A673 (cell line): ENCODE results near the gene RASGRF1. TPM values are rescaled to one million over a fixed set of nuclear protein-coding genes. Genes with fewer than 3 reads are reported as not detected.

Experiments used
- BruUV-seq: library from RNA; stranded (reverse); fragments of 400-500 nt; replicated peaks from 2 replicates; lab custom pipeline; 2021; lab: Mats Ljungman, UMichigan
- CTCF ChIA-PET: fragments of 300-600 bp; sonication (Branson Sonifier 250); formaldehyde crosslinking; loops from one replicate; lab custom pipeline; 2022; ENCODE audit warnings: antibody characterized with exemption; lab: Charles Lee
- POLR2A ChIA-PET: fragments of 300-600 bp; sonication (Branson Sonifier 250); formaldehyde crosslinking; loops from one replicate; lab custom pipeline; 2022; ENCODE audit warnings: antibody characterized with exemption; ENCODE audit not compliant: low non-redundant PET; lab: Charles Lee
- DNase-seq: peaks from one replicate; pipeline ENCODE4 v3.0.0-alpha.2; 2015; ENCODE audit warnings: low spot score
- H3K27ac ChIP-seq: fragments of 200-600 bp; sonication (generic); 2 replicates; pipeline ENCODE4 v1.5.1; 2016; ENCODE audit warnings: mixed run types, low read depth, mild to moderate bottlenecking, mixed read lengths, antibody characterized with exemption, low read length; ENCODE audit not compliant: poor library complexity, severe bottlenecking
- H3K27me3 ChIP-seq: fragments of 200-600 bp; sonication (generic); replicated peaks from 2 replicates; pipeline ENCODE4 v1.6.1; 2017; ENCODE audit warnings: mixed run types, low read depth, mild to moderate bottlenecking, mixed read lengths, antibody characterized with exemption, low read length; ENCODE audit not compliant: insufficient read depth, poor library complexity
- H3K36me3 ChIP-seq: fragments of 200-600 bp; sonication (generic); 2 replicates; pipeline ENCODE4 v1.6.1; 2016; ENCODE audit warnings: mixed run types, mild to moderate bottlenecking, mixed read lengths, antibody characterized with exemption, low read length; ENCODE audit not compliant: insufficient read depth, poor library complexity, severe bottlenecking
- H3K4me1 ChIP-seq: fragments of 200-600 bp; sonication (generic); 2 replicates; pipeline ENCODE4 v1.6.1; 2017; ENCODE audit warnings: mixed run types, mild to moderate bottlenecking, mixed read lengths, antibody characterized with exemption, low read length; ENCODE audit not compliant: insufficient read depth, poor library complexity, severe bottlenecking
- H3K4me3 ChIP-seq: fragments of 200-600 bp; sonication (generic); 2 replicates; pipeline ENCODE4 v1.5.1; 2016; ENCODE audit warnings: low read depth, mixed run types, mild to moderate bottlenecking, mixed read lengths, low read length; ENCODE audit not compliant: poor library complexity, severe bottlenecking
- H3K9me3 ChIP-seq: fragments of 200-600 bp; sonication (generic); 2 replicates; pipeline ENCODE4 v1.6.1; 2016; ENCODE audit warnings: mixed run types, low read depth, mild to moderate bottlenecking, mixed read lengths, antibody characterized with exemption, low read length; ENCODE audit not compliant: poor library complexity, severe bottlenecking
- CTCF ChIP-seq: fragments of 300-800, 200-600 bp; sonication (generic); conservative IDR thresholded peaks from 2 replicates; pipeline ENCODE4 v1.5.1; 2017; ENCODE audit warnings: low read depth, mild to moderate bottlenecking, antibody characterized with exemption, low read length, moderate library complexity, mixed read lengths
- EZH2 ChIP-seq: fragments of 200-600 bp; sonication (generic); IDR thresholded peaks from 2 replicates; pipeline ENCODE4 v1.6.1; 2017; ENCODE audit warnings: borderline replicate concordance, low read depth, mild to moderate bottlenecking, mixed read lengths, antibody characterized with exemption, low read length; ENCODE audit not compliant: poor library complexity, severe bottlenecking
- intact Hi-C: fragments of 100-400 bp; cut with micrococcal nuclease; formaldehyde crosslinking; loops from one replicate; pipeline ENCODE4 v1.10.0; 2022; ENCODE audit not compliant: unreplicated experiment
- total RNA-seq: library from RNA; stranded (reverse); gene quantifications from 2 replicates; pipeline ENCODE4 v1.2.3, GENCODE V29; 2021

Gene RASGRF1
- total RNA-seq, 1 experiment from 2014 or later: 0.73 TPM

- intact Hi-C loops: no loop called here
Measured at GRCh38 chr15:78933187-78933822, 157.3 kb downstream of the RASGRF1 start.

GRCh38 chr15:78932258-78932808 is 158.2 kb downstream of the RASGRF1 start:
- ChIA-PET CTCF (no interaction called here), POLR2A (no interaction called here)
- no TSS peak for BruUV-seq
- Histone ChIP-seq H3K4me1 (no peaks in the 10 kb centered on the region), H3K27me3 (no peaks in the 10 kb centered on the region), H3K4me3 (no peak overlapping the region), H3K36me3 (no peaks in the 10 kb centered on the region), H3K9me3 (no peaks in the 10 kb centered on the region), H3K27ac (no peak overlapping the region)
- intact Hi-C loops: no loop called here
- DNase-seq: no peak
- no peak for TF ChIP-seq EZH2
- no peak for TF ChIP-seq CTCF

More at GRCh38 chr15:78933187-78933822, 157.3 kb downstream of the RASGRF1 start:
- no peak overlapping the region for H3K27ac ChIP-seq
- ChIA-PET POLR2A (no interaction called here), CTCF (no interaction called here)
- H3K36me3 ChIP-seq: no peaks in the 10 kb centered on the region
- DNase-seq: no peak
- no peaks in the 10 kb centered on the region for H3K4me1 ChIP-seq
- no TSS peak for BruUV-seq
- H3K9me3 ChIP-seq: no peaks in the 10 kb centered on the region
- H3K27me3 ChIP-seq: no peaks in the 10 kb centered on the region
- no peak overlapping the region for H3K4me3 ChIP-seq
- TF ChIP-seq EZH2 (no peak), CTCF (no peak)

- H3K27me3 ChIP-seq: no peaks in the 10 kb centered on the region
- POLR2A ChIA-PET: no interaction called here
- intact Hi-C loops: no loop called here
- H3K27ac ChIP-seq: no peak overlapping the region
- H3K9me3 ChIP-seq: no peaks in the 10 kb centered on the region
- DNase-seq: no peak
- TF ChIP-seq EZH2 (no peak), CTCF (no peak)
- H3K4me3 ChIP-seq: no peak overlapping the region
- CTCF ChIA-PET: no interaction called here
- H3K4me1 ChIP-seq: no peaks in the 10 kb centered on the region
- BruUV-seq: no TSS peak
- H3K36me3 ChIP-seq: no peaks in the 10 kb centered on the region
Measured at GRCh38 chr15:78931439-78932257, 158.9 kb downstream of the RASGRF1 start.
